ENCODE results near the gene DSTN. TPM values are rescaled to one million over a fixed set of nuclear protein-coding genes. Genes with fewer than 3 reads are reported as not detected.

DSTN gene
- total and polyA plus RNA-seq, 8 donors, result 334 to 1,254 (median 577) TPM

GRCh38 chr20:17580895-17581294 lies 11.0 kb downstream of the DSTN start:
- Histone ChIP-seq H3K27me3 (no peaks in the 10 kb centered on the region), H3K9me3 (no peaks in the 10 kb centered on the region), H3K36me3 (peaks cover 0 to 6% (median 0%) of the 10 kb centered on the region in 4 donors), H3K4me1 (peaks cover 31 to 99% (median 70%) of the 10 kb centered on the region in 4 donors), H3K27ac (peak overlapping the region in 2 of 5 donors; percentile 34 to 56), H3K4me3 (no peak overlapping the region)
- TF ChIP-seq POLR2A (IDR thresholded peaks at IDR 0.05) (no peak), EP300 (IDR thresholded peaks at IDR 0.05) (no peak), POLR2AphosphoS5 (IDR thresholded peaks at IDR 0.05) (no peak), CTCF (IDR thresholded peaks at IDR 0.05) (no peak)
- WGBS, 5 donors, result 81 to 98% (median 95%) methylated on average over 2 of the region's 2 CpGs
- intact Hi-C loops (cut with DNase I; ENCODE audit: low total_unique reads), result no loop called here
- DNase-seq, result no peak

- Histone ChIP-seq H3K27ac (peak overlapping the region in 1 of 5 donors; percentile 80), H3K4me1 (peaks cover 36 to 99% (median 71%) of the 10 kb centered on the region in 4 donors), H3K27me3 (no peaks in the 10 kb centered on the region), H3K4me3 (no peak overlapping the region), H3K36me3 (peaks cover 0 to 7% (median 0%) of the 10 kb centered on the region in 4 donors), H3K9me3 (no peaks in the 10 kb centered on the region)
- intact Hi-C loops (cut with DNase I; ENCODE audit: low total_unique reads), result no loop called here
- no peak for DNase-seq
- WGBS, 5 donors, result 77 to 94% (median 91%) methylated on average over 3 of the region's 3 CpGs
- TF ChIP-seq EP300 (IDR thresholded peaks at IDR 0.05) (no peak), POLR2A (IDR thresholded peaks at IDR 0.05) (no peak)
Measured at GRCh38 chr20:17583126-17583525, 13.3 kb downstream of the DSTN start.

GRCh38 chr20:17584689-17585088 lies 14.8 kb downstream of the DSTN start:
- H3K4me1 ChIP-seq, result peaks cover 33 to 99% (median 71%) of the 10 kb centered on the region in 4 donors
- DNase-seq, result no peak
- no peaks in the 10 kb centered on the region for H3K9me3 ChIP-seq
- H3K27ac ChIP-seq, result peak overlapping the region in 3 of 5 donors; percentile 20 to 80 (median 32)
- no peaks in the 10 kb centered on the region for H3K27me3 ChIP-seq
- intact Hi-C loops (cut with DNase I; ENCODE audit: low total_unique reads), result no loop called here
- H3K36me3 ChIP-seq, result peaks cover 0 to 7% (median 0%) of the 10 kb centered on the region in 4 donors
- no peak overlapping the region for H3K4me3 ChIP-seq
- TF ChIP-seq POLR2A (IDR thresholded peaks at IDR 0.05), result no peak
- no peak for TF ChIP-seq EP300 (IDR thresholded peaks at IDR 0.05)
- TF ChIP-seq CTCF (IDR thresholded peaks at IDR 0.05), result no peak
- TF ChIP-seq POLR2AphosphoS5 (IDR thresholded peaks at IDR 0.05), result no peak

GRCh38 chr20:17586250-17586649 lies 16.4 kb downstream of the DSTN start:
- peaks cover 39 to 99% (median 72%) of the 10 kb centered on the region in 4 donors for H3K4me1 ChIP-seq
- H3K4me3 ChIP-seq, result peak overlapping the region in 2 of 4 donors; percentile 5 to 7
- TF ChIP-seq POLR2AphosphoS5 (IDR thresholded peaks at IDR 0.05) (no peak), CTCF (IDR thresholded peaks at IDR 0.05) (no peak), POLR2A (IDR thresholded peaks at IDR 0.05) (no peak), EP300 (IDR thresholded peaks at IDR 0.05) (no peak)
- peak overlapping the region in 3 of 5 donors; percentile 19 to 80 (median 32) for H3K27ac ChIP-seq
- H3K36me3 ChIP-seq, result peaks cover 0 to 7% (median 0%) of the 10 kb centered on the region in 4 donors
- 49 to 61% (median 53%) methylated on average over 2 of the region's 2 CpGs for WGBS, 5 donors
- intact Hi-C loops (cut with DNase I; ENCODE audit: low total_unique reads), result no loop called here
- H3K27me3 ChIP-seq, result no peaks in the 10 kb centered on the region
- no peak for DNase-seq
- no peaks in the 10 kb centered on the region for H3K9me3 ChIP-seq

GRCh38 chr20:17587148-17587547 lies 17.3 kb downstream of the DSTN start:
- H3K27ac ChIP-seq, result peak overlapping the region in 2 of 5 donors; percentile 21 to 80
- WGBS, 5 donors, result 82 to 94% (median 91%) methylated on average over 1 of the region's 1 CpG
- peaks cover 47 to 99% (median 74%) of the 10 kb centered on the region in 4 donors for H3K4me1 ChIP-seq
- peaks cover 0 to 7% (median 2%) of the 10 kb centered on the region in 4 donors for H3K36me3 ChIP-seq
- H3K27me3 ChIP-seq, result no peaks in the 10 kb centered on the region
- TF ChIP-seq POLR2A (IDR thresholded peaks at IDR 0.05) (no peak), EP300 (IDR thresholded peaks at IDR 0.05) (no peak), CTCF (IDR thresholded peaks at IDR 0.05) (no peak), POLR2AphosphoS5 (IDR thresholded peaks at IDR 0.05) (no peak)
- H3K4me3 ChIP-seq, result no peak overlapping the region
- DNase-seq, result no peak
- intact Hi-C loops (cut with DNase I; ENCODE audit: low total_unique reads), result no loop called here
- H3K9me3 ChIP-seq, result no peaks in the 10 kb centered on the region

Data from stomach (tissue), 9 donors.